ENCODE results near the gene WFDC12.
A peak's percentile ranks its signal among the peaks of the same experiment; 100 is the strongest.

Gene WFDC12

DNA sequence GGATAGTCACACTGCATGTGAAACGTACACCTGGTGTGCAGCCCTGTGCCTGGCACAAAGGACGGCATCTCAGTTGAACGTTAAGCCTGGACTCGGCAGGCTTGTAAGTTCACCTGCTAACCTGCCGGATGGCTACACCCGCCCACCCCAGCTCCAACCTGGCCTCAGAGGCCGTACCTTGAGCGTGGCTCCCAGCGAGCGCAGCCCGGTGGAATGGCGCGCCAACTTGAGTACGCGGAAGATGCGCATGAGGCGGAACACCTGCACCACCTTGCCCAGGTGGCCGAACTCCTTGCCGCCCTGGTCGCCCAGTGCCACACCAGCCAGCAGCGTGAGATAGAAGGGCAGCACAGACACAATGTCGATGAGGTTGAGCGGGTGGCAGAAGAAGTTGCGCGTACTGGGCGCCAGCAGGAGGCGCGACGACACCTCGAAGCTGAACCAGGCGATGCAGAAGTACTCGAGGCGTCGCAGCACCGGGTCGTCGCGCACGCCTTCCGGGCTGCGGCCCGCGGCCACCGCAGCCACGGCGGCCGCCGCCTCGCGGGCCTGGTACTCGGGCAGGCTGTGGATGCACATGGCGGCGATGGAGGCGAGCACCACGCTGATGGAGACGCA is 26.7 kb downstream of the WFDC12 start:
- no peak overlapping the region for H3K4me3 ChIP-seq (ENCODE audit: low read depth, low read length)
- TF ChIP-seq MYC (IDR thresholded peaks at IDR 0.05; ENCODE audit: low read depth, low read length) = no peak
- TF ChIP-seq, protein P1, sequence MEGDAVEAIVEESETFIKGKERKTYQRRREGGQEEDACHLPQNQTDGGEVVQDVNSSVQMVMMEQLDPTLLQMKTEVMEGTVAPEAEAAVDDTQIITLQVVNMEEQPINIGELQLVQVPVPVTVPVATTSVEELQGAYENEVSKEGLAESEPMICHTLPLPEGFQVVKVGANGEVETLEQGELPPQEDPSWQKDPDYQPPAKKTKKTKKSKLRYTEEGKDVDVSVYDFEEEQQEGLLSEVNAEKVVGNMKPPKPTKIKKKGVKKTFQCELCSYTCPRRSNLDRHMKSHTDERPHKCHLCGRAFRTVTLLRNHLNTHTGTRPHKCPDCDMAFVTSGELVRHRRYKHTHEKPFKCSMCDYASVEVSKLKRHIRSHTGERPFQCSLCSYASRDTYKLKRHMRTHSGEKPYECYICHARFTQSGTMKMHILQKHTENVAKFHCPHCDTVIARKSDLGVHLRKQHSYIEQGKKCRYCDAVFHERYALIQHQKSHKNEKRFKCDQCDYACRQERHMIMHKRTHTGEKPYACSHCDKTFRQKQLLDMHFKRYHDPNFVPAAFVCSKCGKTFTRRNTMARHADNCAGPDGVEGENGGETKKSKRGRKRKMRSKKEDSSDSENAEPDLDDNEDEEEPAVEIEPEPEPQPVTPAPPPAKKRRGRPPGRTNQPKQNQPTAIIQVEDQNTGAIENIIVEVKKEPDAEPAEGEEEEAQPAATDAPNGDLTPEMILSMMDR (IDR thresholded peaks at IDR 0.05; ENCODE audit: low read depth, low read length) = peak; percentile 34
- DNase-seq (ENCODE audit: low read depth) = peak; percentile 72

DNA sequence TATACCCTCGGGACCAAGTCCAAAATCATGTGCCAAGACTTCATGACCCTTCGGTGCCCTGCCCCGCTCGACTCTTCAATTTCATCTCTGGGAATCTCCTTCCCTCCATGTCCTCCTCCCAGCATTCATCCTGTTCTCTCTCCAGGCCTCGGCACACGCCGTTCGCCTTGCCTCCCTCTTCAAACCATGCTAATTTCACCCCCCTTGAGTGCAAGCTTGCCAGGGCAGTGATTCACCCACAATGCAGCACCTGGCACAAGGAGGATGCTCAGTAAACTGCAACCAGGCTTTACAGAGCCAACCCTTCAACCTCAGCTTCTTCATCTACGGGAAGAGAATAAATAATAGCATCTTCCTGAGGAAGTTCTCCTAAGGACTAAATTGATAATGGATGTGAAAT is 27.5 kb downstream of the WFDC12 start:
- no peak for DNase-seq (ENCODE audit: low read depth)
- TF ChIP-seq MYC (IDR thresholded peaks at IDR 0.05; ENCODE audit: low read depth, low read length) = no peak
- TF ChIP-seq, protein P2, sequence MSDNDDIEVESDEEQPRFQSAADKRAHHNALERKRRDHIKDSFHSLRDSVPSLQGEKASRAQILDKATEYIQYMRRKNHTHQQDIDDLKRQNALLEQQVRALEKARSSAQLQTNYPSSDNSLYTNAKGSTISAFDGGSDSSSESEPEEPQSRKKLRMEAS (IDR thresholded peaks at IDR 0.05; ENCODE audit: low read depth, low read length) = no peak
- TF ChIP-seq, protein P1 (IDR thresholded peaks at IDR 0.05; ENCODE audit: low read depth, low read length) = no peak
- no peak for TF ChIP-seq POLR2A (IDR thresholded peaks at IDR 0.05; ENCODE audit: extremely low read depth, insufficient read length)

DNA sequence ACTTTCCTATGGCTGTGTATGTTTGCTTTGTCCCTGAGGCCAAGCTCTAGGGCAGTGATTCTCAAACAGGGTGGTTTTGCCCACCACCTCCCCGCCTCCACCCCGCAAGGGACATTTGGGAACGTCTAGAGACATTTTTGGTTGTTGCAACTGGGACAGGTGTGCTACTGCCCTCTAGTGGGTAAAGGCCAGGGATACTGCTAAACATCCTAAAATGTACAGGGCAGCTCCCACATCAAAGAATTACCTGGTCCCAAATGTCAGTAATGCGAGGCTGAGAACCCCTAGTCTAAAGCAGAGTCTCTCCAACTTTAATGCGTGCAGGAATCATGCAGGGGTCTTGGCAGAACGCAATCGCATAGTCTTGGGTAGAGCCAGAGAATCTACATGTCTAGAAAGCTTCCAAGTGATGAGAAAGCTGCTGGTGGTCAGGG is 28.4 kb downstream of the WFDC12 start:
- TF ChIP-seq, protein P1 (IDR thresholded peaks at IDR 0.05; ENCODE audit: low read depth, low read length) = peak; percentile 86
- no peak for TF ChIP-seq POLR2A (IDR thresholded peaks at IDR 0.05; ENCODE audit: extremely low read depth, insufficient read length)
- TF ChIP-seq, protein P2 (IDR thresholded peaks at IDR 0.05; ENCODE audit: low read depth, low read length) = no peak
- TF ChIP-seq MYC (IDR thresholded peaks at IDR 0.05; ENCODE audit: low read depth, low read length) = no peak
- DNase-seq (ENCODE audit: low read depth) = peak; percentile 76
- no peak overlapping the region for H3K4me3 ChIP-seq (ENCODE audit: low read depth, low read length)

More for the DNA sequence above, 27.5 kb downstream of the WFDC12 start:
- H3K4me3 ChIP-seq (ENCODE audit: low read depth, low read length) = no peak overlapping the region

DNA sequence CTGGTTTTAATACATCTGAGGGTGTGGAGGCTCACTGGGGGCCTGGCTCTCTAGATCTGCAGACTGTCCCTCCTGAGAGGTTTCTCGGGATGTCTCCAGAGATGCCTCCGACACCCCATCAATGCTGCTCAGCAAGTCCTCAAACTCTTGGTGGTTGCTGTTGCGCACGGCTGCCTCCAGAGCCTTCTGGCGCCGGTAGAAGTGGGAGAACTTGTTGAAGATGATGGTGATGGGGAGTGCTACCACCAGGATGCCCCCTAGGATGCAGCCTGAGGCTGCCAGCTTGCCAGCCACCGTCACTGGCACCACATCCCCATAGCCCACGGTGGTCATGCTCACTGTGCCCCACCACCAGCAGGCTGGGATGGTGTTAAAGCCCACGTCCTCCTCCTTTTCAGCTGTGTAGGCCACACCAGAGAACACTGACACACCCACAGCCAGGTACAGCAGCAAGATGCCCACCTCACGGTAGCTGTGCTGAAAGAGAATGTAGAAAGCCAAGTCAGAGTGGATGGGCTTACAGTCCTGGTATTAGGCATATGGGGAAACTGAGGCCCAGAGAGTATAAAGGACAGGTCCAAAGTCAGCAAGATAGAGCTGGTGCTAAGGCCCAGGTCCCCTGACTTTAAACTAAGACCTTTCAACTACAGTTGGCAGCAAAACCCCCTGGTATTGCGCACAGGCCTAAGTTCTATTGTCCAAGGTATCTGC is 29.2 kb downstream of the WFDC12 start:
- TF ChIP-seq, protein P2 (IDR thresholded peaks at IDR 0.05; ENCODE audit: low read depth, low read length) = no peak
- TF ChIP-seq POLR2A (IDR thresholded peaks at IDR 0.05; ENCODE audit: extremely low read depth, insufficient read length) (no peak), MYC (IDR thresholded peaks at IDR 0.05; ENCODE audit: low read depth, low read length) (no peak)
- TF ChIP-seq, protein P1 (IDR thresholded peaks at IDR 0.05; ENCODE audit: low read depth, low read length) = no peak
- no peak for DNase-seq (ENCODE audit: low read depth)
- H3K4me3 ChIP-seq (ENCODE audit: low read depth, low read length) = no peak overlapping the region

DNA sequence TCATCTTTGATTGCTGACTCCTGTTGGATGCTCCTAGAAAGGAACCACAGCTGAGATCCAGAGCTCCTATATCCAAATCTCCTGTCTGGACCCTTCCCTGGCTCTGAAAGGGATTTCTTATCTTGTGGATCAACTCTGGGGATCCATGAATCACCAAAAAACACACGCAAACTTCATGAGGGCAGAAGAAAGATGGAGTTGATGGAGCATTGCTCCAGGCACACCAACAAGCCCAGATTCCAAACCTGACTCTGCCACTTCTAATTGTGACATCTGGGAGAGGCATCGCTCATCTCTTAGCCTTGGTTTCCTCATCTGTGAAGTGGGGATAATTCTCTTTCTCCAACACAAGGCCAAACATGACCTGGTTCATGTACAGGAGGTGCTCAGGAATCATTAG is 30.1 kb downstream of the WFDC12 start:
- DNase-seq (ENCODE audit: low read depth) = no peak
- TF ChIP-seq POLR2A (IDR thresholded peaks at IDR 0.05; ENCODE audit: extremely low read depth, insufficient read length) (no peak), MYC (IDR thresholded peaks at IDR 0.05; ENCODE audit: low read depth, low read length) (no peak)
- TF ChIP-seq, protein P2 (IDR thresholded peaks at IDR 0.05; ENCODE audit: low read depth, low read length) = no peak
- TF ChIP-seq, protein P1 (IDR thresholded peaks at IDR 0.05; ENCODE audit: low read depth, low read length) = no peak
- H3K4me3 ChIP-seq (ENCODE audit: low read depth, low read length) = no peak overlapping the region
